ENCODE data around the gene ZNF638.
"Not testable (repeated sequence)": the region's sequence is repeated elsewhere in the genome, so short reads cannot be mapped to it uniquely, and the experiment has no call there.

The ZNF638 gene

DNA sequence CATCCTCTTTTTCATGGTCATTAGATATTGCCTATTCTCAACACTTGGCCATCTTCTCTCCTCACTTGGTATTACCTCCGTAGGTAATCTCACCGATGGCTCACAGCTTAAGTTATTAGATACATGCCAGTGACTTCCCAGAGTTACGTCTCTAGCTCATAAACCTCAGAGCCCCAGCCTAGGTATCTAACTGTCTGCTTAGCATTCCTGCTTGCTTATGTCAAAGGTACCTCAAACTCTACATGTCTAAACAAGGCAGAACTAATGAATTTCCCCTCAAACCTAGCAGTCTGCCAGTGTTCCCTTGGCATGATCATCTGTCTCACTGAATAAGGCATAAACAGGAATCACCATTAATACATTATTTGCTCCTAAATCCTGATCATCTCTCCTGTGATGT, 27.7 kb upstream of the ZNF638 start:
- H3K4me3 ChIP-seq (ENCODE audit: insufficient read depth, low read depth, low read length) = no peak overlapping the region
- H3K27me3 ChIP-seq (ENCODE audit: control insufficient read depth, insufficient read depth, low read length, poor library complexity, severe bottlenecking) = no peaks in the 10 kb centered on the region
- 93 to 95% methylated on average over 3 of the region's 3 CpGs for WGBS, 2 experiments
- H3K4me1 ChIP-seq (ENCODE audit: control insufficient read depth, insufficient read depth, low read length) = no peaks in the 10 kb centered on the region
- H3K36me3 ChIP-seq (ENCODE audit: control insufficient read depth, insufficient read depth, low read length) = no peaks in the 10 kb centered on the region
- H3K27ac ChIP-seq (ENCODE audit: insufficient read depth, low read depth, low read length, poor library complexity, severe bottlenecking) = no peak overlapping the region
- H3K9me3 ChIP-seq (ENCODE audit: control insufficient read depth, low read length) = no peaks in the 10 kb centered on the region

DNA sequence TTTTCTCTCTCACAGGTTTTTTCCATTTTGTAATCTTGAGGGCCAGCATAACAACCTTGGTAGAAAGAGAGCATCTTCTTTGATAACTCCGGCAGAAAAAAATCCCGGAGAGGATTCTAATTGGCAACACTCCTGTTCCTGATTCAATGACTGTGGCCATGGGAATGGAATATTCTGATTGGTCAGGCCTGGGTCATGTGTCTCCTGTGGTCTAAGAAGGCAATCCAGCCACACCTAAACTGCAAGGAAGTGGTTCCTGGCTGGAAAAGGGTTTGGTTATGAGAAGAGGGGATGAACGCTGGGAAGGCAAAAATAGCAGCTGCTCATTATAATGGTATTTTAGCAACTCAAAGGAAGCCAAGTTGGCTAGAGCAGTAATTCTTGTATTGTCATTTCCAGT, 24.8 kb upstream of the ZNF638 start:
- Histone ChIP-seq H3K27me3 (ENCODE audit: control insufficient read depth, insufficient read depth, low read length, poor library complexity, severe bottlenecking) (no peaks in the 10 kb centered on the region), H3K4me1 (ENCODE audit: control insufficient read depth, insufficient read depth, low read length) (no peaks in the 10 kb centered on the region), H3K27ac (ENCODE audit: insufficient read depth, low read depth, low read length, poor library complexity, severe bottlenecking) (no peak overlapping the region), H3K36me3 (ENCODE audit: control insufficient read depth, insufficient read depth, low read length) (no peaks in the 10 kb centered on the region), H3K4me3 (ENCODE audit: insufficient read depth, low read depth, low read length) (no peak overlapping the region), H3K9me3 (ENCODE audit: control insufficient read depth, low read length) (no peaks in the 10 kb centered on the region)
- 92 to 94% methylated on average over 3 of the region's 3 CpGs for WGBS, 2 experiments

DNA sequence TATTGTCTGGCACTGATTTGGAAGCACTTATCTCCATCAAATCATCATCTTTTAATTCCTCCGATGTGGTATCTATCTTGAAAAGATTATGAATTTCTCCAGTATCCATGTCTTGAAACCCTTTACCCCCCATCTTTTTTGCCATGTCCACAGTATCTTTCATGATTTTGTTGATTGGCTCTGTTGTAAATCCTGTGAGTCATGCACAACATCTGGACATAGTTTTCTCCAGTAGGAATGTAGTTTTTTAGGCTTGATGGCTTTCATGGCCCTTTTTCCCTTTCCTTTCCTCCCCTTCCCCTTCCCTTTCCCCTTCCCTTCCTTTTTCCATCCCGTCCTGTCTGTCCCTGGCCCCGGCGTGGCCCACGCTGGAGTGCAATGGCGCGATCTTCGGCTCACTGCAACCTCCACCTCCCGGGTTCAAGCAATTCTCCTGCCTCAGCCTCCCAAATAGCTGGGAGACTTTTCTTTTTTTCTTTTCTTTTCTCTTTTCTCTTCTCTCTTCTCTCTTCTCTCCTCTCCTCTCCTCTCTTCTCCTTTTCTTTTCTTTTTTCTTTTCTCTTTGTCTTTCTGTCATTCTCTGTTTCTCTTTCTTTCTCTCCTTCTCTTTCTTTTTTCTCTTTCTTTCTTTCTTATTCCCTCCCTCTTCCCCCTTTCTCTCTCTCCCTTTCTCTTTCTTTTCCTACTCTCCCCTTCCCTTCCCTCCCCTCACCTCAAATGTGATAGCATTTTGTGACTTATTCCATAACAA, 18.4 kb upstream of the ZNF638 start:
- Histone ChIP-seq H3K4me1 (ENCODE audit: control insufficient read depth, insufficient read depth, low read length) (no peaks in the 10 kb centered on the region), H3K27me3 (ENCODE audit: control insufficient read depth, insufficient read depth, low read length, poor library complexity, severe bottlenecking) (no peaks in the 10 kb centered on the region), H3K9me3 (ENCODE audit: control insufficient read depth, low read length) (no peaks in the 10 kb centered on the region), H3K36me3 (ENCODE audit: control insufficient read depth, insufficient read depth, low read length) (no peaks in the 10 kb centered on the region), H3K27ac (ENCODE audit: insufficient read depth, low read depth, low read length, poor library complexity, severe bottlenecking) (no peak overlapping the region), H3K4me3 (ENCODE audit: insufficient read depth, low read depth, low read length) (no peak overlapping the region)
- 86 to 87% methylated on average over 9 of the region's 9 CpGs for WGBS, 2 experiments

DNA sequence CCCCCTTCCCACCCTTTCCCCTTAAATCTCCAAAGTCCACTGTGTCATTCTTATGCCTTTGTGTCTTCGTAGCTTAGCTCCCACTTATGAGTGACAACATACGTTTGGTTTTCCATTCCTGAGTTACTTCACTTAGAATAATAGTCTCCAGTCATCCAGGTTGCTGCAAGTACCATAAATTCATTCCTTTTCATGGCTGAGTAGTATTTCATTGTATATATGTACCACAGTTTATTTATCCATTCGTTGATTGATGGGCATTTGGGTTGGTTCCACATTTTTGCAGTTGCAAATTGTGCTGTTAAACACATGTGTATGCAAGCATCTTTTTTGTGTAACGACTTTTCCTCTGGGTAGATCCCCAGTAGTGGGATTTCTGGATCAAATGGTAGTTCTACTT, 14.5 kb upstream of the ZNF638 start:
- Histone ChIP-seq H3K27me3 (ENCODE audit: control insufficient read depth, insufficient read depth, low read length, poor library complexity, severe bottlenecking) (no peaks in the 10 kb centered on the region), H3K4me1 (ENCODE audit: control insufficient read depth, insufficient read depth, low read length) (no peaks in the 10 kb centered on the region), H3K27ac (ENCODE audit: insufficient read depth, low read depth, low read length, poor library complexity, severe bottlenecking) (no peak overlapping the region), H3K9me3 (ENCODE audit: control insufficient read depth, low read length) (no peaks in the 10 kb centered on the region), H3K36me3 (ENCODE audit: control insufficient read depth, insufficient read depth, low read length) (no peaks in the 10 kb centered on the region), H3K4me3 (ENCODE audit: insufficient read depth, low read depth, low read length) (no peak overlapping the region)
- 83 to 91% methylated on average over 4 of the region's 4 CpGs for WGBS, 2 experiments

DNA sequence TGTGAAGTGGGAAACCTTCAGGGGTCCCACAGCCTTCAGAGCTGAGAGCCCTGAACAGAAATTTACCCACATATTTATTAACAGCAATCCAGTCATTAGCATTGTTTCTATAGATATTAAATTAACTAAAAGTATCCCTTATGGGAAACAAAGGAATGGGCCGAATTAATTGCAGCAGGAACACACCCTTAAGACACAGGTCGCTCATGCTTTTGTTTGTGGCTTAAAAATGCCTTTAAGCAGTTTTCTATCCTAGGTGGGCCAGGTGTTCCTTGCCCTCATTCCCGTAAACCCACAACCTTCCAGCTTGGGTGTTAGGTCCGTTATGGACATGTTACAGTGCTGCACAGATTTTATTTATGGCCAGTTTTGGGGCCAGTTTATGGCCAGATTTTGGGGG, 13.7 kb upstream of the ZNF638 start:
- 95% methylated on average over 4 of the region's 4 CpGs for WGBS, 2 experiments
- H3K9me3 ChIP-seq (ENCODE audit: control insufficient read depth, low read length) = not testable (repeated sequence)

DNA sequence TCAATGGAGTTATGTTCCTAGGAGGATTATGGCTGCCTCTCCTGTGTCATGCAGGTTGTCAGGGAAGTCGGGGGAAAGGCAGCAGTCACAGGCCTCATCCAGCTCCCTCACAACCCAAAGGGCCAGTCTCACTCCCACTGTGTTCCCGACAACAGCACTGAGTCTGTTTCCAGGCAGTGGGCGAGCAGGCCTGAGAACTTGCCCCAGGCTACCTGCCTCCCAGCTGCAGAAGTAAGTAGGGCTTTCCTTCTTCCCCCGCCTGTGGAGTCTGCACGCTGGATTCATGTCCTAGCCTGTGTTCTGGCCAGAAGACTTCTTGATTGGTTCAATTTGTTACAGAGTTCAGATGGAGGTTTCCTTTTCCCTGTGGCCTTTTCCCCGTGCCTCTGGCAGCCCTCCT, 8.2 kb upstream of the ZNF638 start:
- H3K27me3 ChIP-seq (ENCODE audit: control insufficient read depth, insufficient read depth, low read length, poor library complexity, severe bottlenecking) = no peaks in the 10 kb centered on the region
- H3K9me3 ChIP-seq (ENCODE audit: control insufficient read depth, low read length) = no peaks in the 10 kb centered on the region
- no peak overlapping the region for H3K27ac ChIP-seq (ENCODE audit: insufficient read depth, low read depth, low read length, poor library complexity, severe bottlenecking)
- no peaks in the 10 kb centered on the region for H3K36me3 ChIP-seq (ENCODE audit: control insufficient read depth, insufficient read depth, low read length)
- H3K4me1 ChIP-seq (ENCODE audit: control insufficient read depth, insufficient read depth, low read length) = no peaks in the 10 kb centered on the region
- H3K4me3 ChIP-seq (ENCODE audit: insufficient read depth, low read depth, low read length) = no peak overlapping the region
- 88 to 89% methylated on average over 6 of the region's 6 CpGs for whole genome bisulfite sequencing, 2 experiments

More for the DNA sequence above, 13.7 kb upstream of the ZNF638 start:
- H3K27me3 ChIP-seq (ENCODE audit: control insufficient read depth, insufficient read depth, low read length, poor library complexity, severe bottlenecking); H3K27ac ChIP-seq (ENCODE audit: insufficient read depth, low read depth, low read length, poor library complexity, severe bottlenecking); H3K4me3 ChIP-seq (ENCODE audit: insufficient read depth, low read depth, low read length); H3K4me1 ChIP-seq (ENCODE audit: control insufficient read depth, insufficient read depth, low read length); H3K36me3 ChIP-seq (ENCODE audit: control insufficient read depth, insufficient read depth, low read length): not testable (repeated sequence)

DNA sequence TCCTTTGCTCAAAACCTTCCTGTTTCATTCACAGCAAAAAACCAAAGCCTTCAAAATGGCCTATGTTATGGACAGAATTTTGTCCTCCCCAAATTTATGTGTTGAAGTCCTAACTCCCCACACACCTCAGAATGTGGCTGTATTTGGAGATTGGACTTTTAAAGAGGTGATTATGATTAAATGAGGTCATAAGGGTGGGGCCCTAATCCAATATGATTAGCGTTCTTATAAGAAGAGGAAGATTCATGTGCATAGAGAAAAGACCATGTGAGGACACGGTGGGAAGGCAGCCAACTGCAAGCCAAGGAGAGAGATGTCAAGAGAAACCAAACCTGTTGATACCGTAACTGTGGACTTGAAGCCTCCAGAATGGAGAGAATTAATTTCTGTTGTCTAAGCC, 4.6 kb upstream of the ZNF638 start:
- Histone ChIP-seq H3K27ac (ENCODE audit: insufficient read depth, low read depth, low read length, poor library complexity, severe bottlenecking) (no peak overlapping the region), H3K27me3 (ENCODE audit: control insufficient read depth, insufficient read depth, low read length, poor library complexity, severe bottlenecking) (no peaks in the 10 kb centered on the region), H3K36me3 (ENCODE audit: control insufficient read depth, insufficient read depth, low read length) (no peaks in the 10 kb centered on the region), H3K4me3 (ENCODE audit: insufficient read depth, low read depth, low read length) (no peak overlapping the region), H3K9me3 (ENCODE audit: control insufficient read depth, low read length) (no peaks in the 10 kb centered on the region), H3K4me1 (ENCODE audit: control insufficient read depth, insufficient read depth, low read length) (no peaks in the 10 kb centered on the region)
- 95% methylated on average over 3 of the region's 3 CpGs for WGBS, 2 experiments

DNA sequence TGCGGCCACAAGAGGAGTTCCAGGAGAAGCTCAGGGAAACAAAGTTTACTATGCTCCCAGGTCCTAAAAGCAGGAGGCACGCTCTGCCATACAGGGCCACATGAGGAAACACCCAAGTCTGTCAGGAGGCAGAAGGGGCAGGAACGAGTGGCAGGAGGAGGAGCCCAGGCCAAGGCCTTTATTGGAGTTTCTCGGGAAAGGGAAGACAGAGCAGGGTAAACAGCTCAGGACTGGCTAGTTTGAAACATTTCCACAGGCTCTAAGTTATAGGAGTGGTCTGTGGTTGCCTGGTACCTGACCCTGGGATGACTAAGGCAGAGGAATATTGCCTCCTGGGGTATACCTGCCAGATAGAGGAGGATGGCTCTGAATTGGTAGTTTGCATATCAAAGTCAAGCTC, 3.7 kb upstream of the ZNF638 start:
- no peak overlapping the region for H3K4me3 ChIP-seq (ENCODE audit: insufficient read depth, low read depth, low read length)
- WGBS, 2 experiments = 52 to 54% methylated on average over 4 of the region's 4 CpGs
- no peaks in the 10 kb centered on the region for H3K36me3 ChIP-seq (ENCODE audit: control insufficient read depth, insufficient read depth, low read length)
- no peaks in the 10 kb centered on the region for H3K27me3 ChIP-seq (ENCODE audit: control insufficient read depth, insufficient read depth, low read length, poor library complexity, severe bottlenecking)
- no peak overlapping the region for H3K27ac ChIP-seq (ENCODE audit: insufficient read depth, low read depth, low read length, poor library complexity, severe bottlenecking)
- no peaks in the 10 kb centered on the region for H3K4me1 ChIP-seq (ENCODE audit: control insufficient read depth, insufficient read depth, low read length)
- no peaks in the 10 kb centered on the region for H3K9me3 ChIP-seq (ENCODE audit: control insufficient read depth, low read length)

DNA sequence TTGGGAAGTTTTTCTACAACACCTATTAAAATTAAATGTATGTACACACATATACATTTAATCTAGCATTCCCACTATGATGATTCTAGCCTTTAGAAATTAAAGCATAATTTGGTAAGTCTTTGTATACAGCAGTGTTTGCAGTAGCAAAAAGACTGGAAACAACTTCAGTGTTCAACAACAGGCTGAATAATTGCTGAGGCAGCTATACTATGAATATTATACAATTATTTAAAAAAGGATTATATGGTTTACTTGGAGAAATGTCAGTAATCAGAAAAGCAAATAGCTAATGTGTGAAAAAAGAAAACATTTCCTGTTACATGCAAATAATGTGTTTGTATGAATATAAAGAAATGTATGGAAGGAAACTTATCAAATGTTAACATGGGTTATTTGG, 1.4 kb upstream of the ZNF638 start:
- H3K9me3 ChIP-seq (ENCODE audit: control insufficient read depth, low read length) = no peaks in the 10 kb centered on the region
- no peak overlapping the region for H3K4me3 ChIP-seq (ENCODE audit: insufficient read depth, low read depth, low read length)

DNA sequence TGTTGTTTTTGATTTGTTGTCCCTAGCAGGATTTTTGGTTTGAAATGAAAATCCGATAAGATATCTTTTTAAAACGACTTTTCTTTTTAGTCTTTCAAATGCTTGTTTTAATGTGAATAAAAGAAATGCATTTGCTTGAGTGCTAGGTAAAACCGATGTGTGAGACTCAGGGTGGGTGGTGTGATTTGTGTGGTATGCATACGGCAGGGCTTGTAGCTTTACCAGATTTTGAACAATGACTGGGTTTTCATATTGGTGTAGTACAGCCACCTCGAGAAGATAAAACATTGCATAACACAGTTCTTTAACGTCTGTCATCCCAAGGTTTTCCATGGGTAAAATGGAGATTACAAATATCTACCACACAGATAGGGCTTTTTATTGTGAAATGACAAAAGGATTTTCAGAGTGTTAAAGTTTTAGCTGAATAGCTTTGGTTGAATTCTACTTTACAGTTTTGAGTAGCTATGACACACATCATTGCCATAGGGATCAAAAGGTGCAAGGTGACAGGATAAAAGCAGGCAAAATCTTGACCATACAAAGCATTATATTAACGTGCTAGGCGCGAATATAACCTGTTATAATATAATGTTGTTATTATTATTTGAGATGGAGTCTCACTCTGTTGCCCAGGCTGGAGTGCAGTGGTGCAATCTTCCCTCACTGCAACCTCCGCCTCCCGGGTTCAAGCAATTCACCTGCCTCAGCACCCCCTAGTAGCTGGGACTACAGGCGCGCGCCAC, 824 bp upstream of the ZNF638 start:
- Histone ChIP-seq H3K36me3 (ENCODE audit: control insufficient read depth, insufficient read depth, low read length) (no peaks in the 10 kb centered on the region), H3K4me1 (ENCODE audit: control insufficient read depth, insufficient read depth, low read length) (no peaks in the 10 kb centered on the region), H3K27ac (ENCODE audit: insufficient read depth, low read depth, low read length, poor library complexity, severe bottlenecking) (no peak overlapping the region), H3K9me3 (ENCODE audit: control insufficient read depth, low read length) (no peaks in the 10 kb centered on the region), H3K27me3 (ENCODE audit: control insufficient read depth, insufficient read depth, low read length, poor library complexity, severe bottlenecking) (no peaks in the 10 kb centered on the region), H3K4me3 (ENCODE audit: insufficient read depth, low read depth, low read length) (peak overlapping the region; percentile 96)
- WGBS, 2 experiments = 75 to 77% methylated on average over 12 to 14 of the region's 14 CpGs

More for the DNA sequence above, 1.4 kb upstream of the ZNF638 start:
- H3K4me1 ChIP-seq (ENCODE audit: control insufficient read depth, insufficient read depth, low read length) = no peaks in the 10 kb centered on the region
- H3K27ac ChIP-seq (ENCODE audit: insufficient read depth, low read depth, low read length, poor library complexity, severe bottlenecking) = no peak overlapping the region
- no peaks in the 10 kb centered on the region for H3K36me3 ChIP-seq (ENCODE audit: control insufficient read depth, insufficient read depth, low read length)
- no peaks in the 10 kb centered on the region for H3K27me3 ChIP-seq (ENCODE audit: control insufficient read depth, insufficient read depth, low read length, poor library complexity, severe bottlenecking)

Measured in ectodermal cell (in vitro differentiated cells).